Peyer's patch (tissue), 4 donors: ENCODE data around the gene HES7.
A peak's percentile ranks its signal among the peaks of the same experiment; 100 is the strongest.

Experiments used
- CTCF ChIP-seq, 6 experiments: fragments of 450-650 bp in 4 of 6; fragments of 200-600 bp in 2 of 6; sonication (generic) in 1 of 6; IDR thresholded peaks; one replicate each; pipeline ENCODE4 v1.5.1; 2017 to 2019; ENCODE audit warnings: antibody characterized with exemption in 6 of 6, mild to moderate bottlenecking in 3 of 6, moderate library complexity in 1 of 6
- POLR2A ChIP-seq, 2 donors: fragments of 450-650 bp; IDR thresholded peaks; one replicate each; pipeline ENCODE4 v1.5.1; 2017; ENCODE audit warnings: antibody characterized with exemption in 2 of 2, mild to moderate bottlenecking in 2 of 2, moderate library complexity in 2 of 2

- TF ChIP-seq POLR2A (IDR thresholded peaks at IDR 0.05) (no peak), CTCF (IDR thresholded peaks at IDR 0.05) (peak in 1 of 6 experiments; percentile 10)
Observed at GRCh38 chr17:8119581-8120519, 4.1 kb downstream of the HES7 start.
